Peyer's patch (tissue), 4 donors: ENCODE data around the gene ZNF132. TPM values are rescaled to one million over a fixed set of nuclear protein-coding genes. Genes with fewer than 3 reads are reported as not detected.

ENCODE experiments used
- DNase-seq, 3 donors: peaks; one replicate each; pipeline ENCODE4 v3.0.0-alpha.2; 2017 to 2019
- H3K27ac ChIP-seq, 4 donors: fragments of 200-600 bp; sonication (generic); one replicate each; pipeline ENCODE4 v1.5.1; 2016 to 2019
- H3K27me3 ChIP-seq, 2 donors: fragments of 200-600 bp; sonication (generic); one replicate each; pipeline ENCODE4 v1.5.1; 2019
- H3K36me3 ChIP-seq, 3 donors: fragments of 200-600 bp; sonication (generic); one replicate each; pipeline ENCODE4 v1.5.1; 2016 to 2019
- H3K4me1 ChIP-seq, 4 donors: fragments of 200-600 bp; sonication (generic); one replicate each; pipeline ENCODE4 v1.5.1; 2016 to 2019
- H3K4me3 ChIP-seq, 4 donors: fragments of 200-600 bp; sonication (generic); 1 replicate in 3 of 4; 2 replicates in 1 of 4; pipeline ENCODE4 v1.5.1; 2016 to 2019; ENCODE audit warnings: mild to moderate bottlenecking in 1 of 4
- H3K9me3 ChIP-seq, 4 donors: fragments of 200-600 bp; sonication (generic); one replicate each; pipeline ENCODE4 v1.5.1; 2016 to 2019; ENCODE audit warnings: mild to moderate bottlenecking in 1 of 4
- CTCF ChIP-seq, 6 experiments: fragments of 450-650 bp in 4 of 6; fragments of 200-600 bp in 2 of 6; sonication (generic) in 1 of 6; IDR thresholded peaks; one replicate each; pipeline ENCODE4 v1.5.1; 2017 to 2019; ENCODE audit warnings: antibody characterized with exemption in 6 of 6, mild to moderate bottlenecking in 3 of 6, moderate library complexity in 1 of 6
- POLR2A ChIP-seq, 2 donors: fragments of 450-650 bp; IDR thresholded peaks; one replicate each; pipeline ENCODE4 v1.5.1; 2017; ENCODE audit warnings: antibody characterized with exemption in 2 of 2, mild to moderate bottlenecking in 2 of 2, moderate library complexity in 2 of 2
- total RNA-seq, 4 donors: library from RNA; depleted of rRNA; stranded (reverse); fragments of >200 nt; gene quantifications; one replicate each; pipeline ENCODE4 v1.1.0, GENCODE V29; 2016

Gene ZNF132
- total RNA-seq, 4 donors from 2014 or later: 3.9 to 12.4 (median 7.2) TPM

GRCh38 chr19:58398087-58398486 lies 41.9 kb downstream of the ZNF132 start:
- Histone ChIP-seq H3K9me3 (no peaks in the 10 kb centered on the region), H3K4me1 (peaks cover 4 to 28% (median 8%) of the 10 kb centered on the region in 4 donors), H3K27ac (no peak overlapping the region), H3K4me3 (no peak overlapping the region), H3K27me3 (peaks cover 0 to 18% of the 10 kb centered on the region in 2 donors), H3K36me3 (peaks cover 0 to 21% (median 0%) of the 10 kb centered on the region in 3 donors)
- TF ChIP-seq CTCF (IDR thresholded peaks at IDR 0.05) (no peak), POLR2A (IDR thresholded peaks at IDR 0.05) (no peak)
- DNase-seq: no peak

- H3K9me3 ChIP-seq: no peaks in the 10 kb centered on the region
- H3K36me3 ChIP-seq: peaks cover 0 to 26% (median 0%) of the 10 kb centered on the region in 3 donors
- H3K4me1 ChIP-seq: peaks cover 4 to 28% (median 8%) of the 10 kb centered on the region in 4 donors
Measured at GRCh38 chr19:58397533-58398037, 42.4 kb downstream of the ZNF132 start.

GRCh38 chr19:58396691-58397532 lies 43.0 kb downstream of the ZNF132 start:
- Histone ChIP-seq H3K4me3 (no peak overlapping the region), H3K4me1 (peaks cover 4 to 21% (median 7%) of the 10 kb centered on the region in 4 donors), H3K27ac (no peak overlapping the region), H3K9me3 (no peaks in the 10 kb centered on the region), H3K27me3 (peaks cover 0 to 18% of the 10 kb centered on the region in 2 donors), H3K36me3 (peaks cover 0 to 28% (median 0%) of the 10 kb centered on the region in 3 donors)
- DNase-seq: no peak
- no peak for TF ChIP-seq POLR2A (IDR thresholded peaks at IDR 0.05)

More at GRCh38 chr19:58397533-58398037, 42.4 kb downstream of the ZNF132 start:
- no peak overlapping the region for H3K4me3 ChIP-seq
- no peak for DNase-seq
- H3K27me3 ChIP-seq: peaks cover 0 to 18% of the 10 kb centered on the region in 2 donors
- TF ChIP-seq CTCF (IDR thresholded peaks at IDR 0.05) (no peak), POLR2A (IDR thresholded peaks at IDR 0.05) (no peak)
- H3K27ac ChIP-seq: no peak overlapping the region

- Histone ChIP-seq H3K36me3 (peaks cover 0 to 36% (median 0%) of the 10 kb centered on the region in 3 donors), H3K4me1 (peaks cover 4 to 20% (median 6%) of the 10 kb centered on the region in 4 donors), H3K4me3 (no peak overlapping the region), H3K9me3 (no peaks in the 10 kb centered on the region), H3K27me3 (peaks cover 0 to 18% of the 10 kb centered on the region in 2 donors), H3K27ac (no peak overlapping the region)
- TF ChIP-seq CTCF (IDR thresholded peaks at IDR 0.05) (no peak), POLR2A (IDR thresholded peaks at IDR 0.05) (no peak)
- DNase-seq: no peak
Measured at GRCh38 chr19:58395979-58396627, 43.9 kb downstream of the ZNF132 start.

GRCh38 chr19:58395220-58395978 lies 44.6 kb downstream of the ZNF132 start, which contains the start of gene RNF225:
RNF225 (plus strand) TSS chr19:58395656; CDS start chr19:58396090, 434 bp downstream.
- no peak within 1 kb of the TSS for H3K4me3 ChIP-seq
- no peak within 1 kb of the TSS for H3K27ac ChIP-seq
- TF ChIP-seq CTCF (IDR thresholded peaks at IDR 0.05) (no peak), POLR2A (IDR thresholded peaks at IDR 0.05) (no peak)
- no peak for DNase-seq
- peaks cover 0 to 18% of the 10 kb centered on the region in 2 donors for H3K27me3 ChIP-seq
- peaks cover 0 to 14% (median under 1%) of the 10 kb centered on the region in 4 donors for H3K4me1 ChIP-seq
- peaks cover 0 to 40% (median 0%) of the 10 kb centered on the region in 3 donors for H3K36me3 ChIP-seq
- no peaks in the 10 kb centered on the region for H3K9me3 ChIP-seq
